Activated T-cell treated with anti-CD3 and anti-CD28 coated beads for 48 hours (primary cell): Measurements from ENCODE around the gene PHTF1.
"Not testable (repeated sequence)": the region's sequence is repeated elsewhere in the genome, so short reads cannot be mapped to it uniquely, and the experiment has no call there.

Experiments
- DNase-seq: peaks from one replicate; pipeline ENCODE4 v3.0.0-alpha.2; 2020; ENCODE audit warnings: low read depth

PHTF1 gene

DNA sequence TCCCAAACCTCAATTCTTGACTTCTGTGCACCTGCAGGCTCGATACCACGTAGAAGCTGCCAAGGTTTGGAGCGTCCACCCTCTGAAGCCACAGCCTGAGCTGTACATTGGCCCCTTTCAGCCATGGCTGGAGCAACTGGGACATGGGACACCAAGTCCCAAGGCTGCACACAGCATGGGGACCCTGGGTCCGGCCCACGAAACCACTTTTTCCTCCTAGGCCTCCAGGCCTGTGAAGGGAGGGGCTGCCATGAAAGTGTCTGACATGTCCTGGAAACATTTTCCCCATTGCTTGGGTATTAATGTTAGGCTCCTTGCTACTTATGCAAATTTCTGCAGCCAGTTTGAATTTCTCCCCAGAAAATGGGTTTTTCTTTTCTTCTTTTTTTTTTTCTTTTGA, 40.7 kb downstream of the PHTF1 start:
- not testable (repeated sequence) for DNase-seq

DNA sequence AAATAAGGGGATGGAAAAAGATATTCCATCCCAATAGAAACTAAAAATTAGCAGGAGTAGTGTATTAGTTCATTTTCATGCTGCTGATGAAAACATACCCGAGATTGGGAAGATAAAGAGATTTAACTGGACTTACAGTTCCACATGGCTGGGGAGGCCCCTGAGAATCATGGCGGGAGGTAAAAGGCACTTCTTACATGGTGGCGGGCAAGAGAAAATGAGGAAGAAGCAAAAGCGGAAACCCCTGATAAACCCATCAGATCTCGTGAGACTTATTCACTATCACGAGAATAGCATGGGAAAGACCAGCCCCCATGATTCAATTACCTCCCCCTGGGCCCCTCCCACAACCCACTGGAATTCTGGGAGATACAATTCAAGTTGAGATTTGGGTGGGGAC, 41.8 kb downstream of the PHTF1 start:
- DNase-seq: not testable (repeated sequence)

DNA sequence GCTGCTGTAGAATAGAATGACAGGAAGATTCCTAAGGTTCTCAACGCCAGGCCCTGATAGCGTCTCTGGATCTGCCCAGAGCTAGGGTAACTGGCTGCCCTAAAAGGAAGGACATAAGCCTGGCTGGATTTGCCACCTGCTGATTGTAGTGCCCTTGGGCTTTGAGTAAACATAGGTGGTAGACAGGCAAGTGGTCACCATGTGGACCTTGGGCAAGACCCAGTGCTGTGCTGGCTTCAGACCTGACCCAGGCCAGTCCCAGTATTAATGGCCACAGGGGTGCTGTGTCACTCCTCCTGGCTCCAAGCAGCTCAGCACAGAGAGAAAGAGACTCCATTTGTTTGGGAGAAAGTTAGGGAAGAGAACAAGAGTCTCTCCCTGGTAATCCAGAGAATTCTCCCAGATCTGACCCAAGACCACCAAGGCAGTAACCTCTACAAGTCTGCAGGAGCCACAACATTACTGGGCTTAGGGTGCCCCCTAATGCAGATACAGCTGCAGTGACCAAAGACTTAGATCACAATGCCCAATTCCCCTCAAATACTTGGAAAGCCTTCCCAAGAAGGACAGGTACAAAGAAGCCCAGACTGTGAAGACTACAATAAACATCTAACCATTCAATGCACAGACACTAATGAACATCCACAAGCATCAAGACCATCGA, 44.5 kb downstream of the PHTF1 start:
- no peak for DNase-seq

DNA sequence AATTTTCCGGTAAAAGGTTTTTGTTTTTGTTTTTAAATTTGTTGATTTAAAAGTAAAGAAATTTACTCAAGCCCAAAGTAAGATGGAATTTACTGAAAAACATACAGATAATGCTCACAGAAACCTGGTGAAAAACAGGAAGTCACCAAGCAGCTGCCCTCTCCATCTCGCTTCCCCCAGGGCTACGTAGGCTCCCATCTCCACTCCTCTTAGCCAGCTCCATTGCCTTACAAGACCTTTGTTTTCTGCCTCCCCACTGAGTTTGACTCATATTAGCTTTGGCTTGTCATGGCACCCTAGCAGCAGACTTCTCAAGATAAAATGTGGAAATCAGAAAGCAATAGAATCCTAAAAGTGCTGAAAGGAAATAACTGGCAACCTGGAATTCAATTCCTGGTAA, 57.9 kb downstream of the PHTF1 start:
- no peak for DNase-seq

DNA sequence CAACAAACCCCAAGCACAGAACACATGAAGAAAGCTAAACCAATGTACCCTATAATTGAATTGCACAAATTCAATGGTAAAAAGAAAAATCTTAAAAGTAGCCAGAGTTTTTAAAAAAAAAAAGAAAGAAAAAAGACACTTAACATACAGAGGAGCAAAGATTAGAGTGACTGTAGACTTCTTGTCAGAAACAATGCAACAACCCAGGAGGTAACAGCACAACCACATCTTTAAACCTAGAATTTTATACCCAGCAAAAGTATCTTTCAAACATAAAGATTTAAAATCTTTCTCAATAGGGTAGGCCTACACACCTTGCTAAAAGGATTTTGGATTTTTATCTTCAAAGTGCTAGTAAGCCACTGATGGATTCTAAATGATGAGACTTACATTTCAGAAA, 64.4 kb downstream of the PHTF1 start:
- no peak for DNase-seq

DNA sequence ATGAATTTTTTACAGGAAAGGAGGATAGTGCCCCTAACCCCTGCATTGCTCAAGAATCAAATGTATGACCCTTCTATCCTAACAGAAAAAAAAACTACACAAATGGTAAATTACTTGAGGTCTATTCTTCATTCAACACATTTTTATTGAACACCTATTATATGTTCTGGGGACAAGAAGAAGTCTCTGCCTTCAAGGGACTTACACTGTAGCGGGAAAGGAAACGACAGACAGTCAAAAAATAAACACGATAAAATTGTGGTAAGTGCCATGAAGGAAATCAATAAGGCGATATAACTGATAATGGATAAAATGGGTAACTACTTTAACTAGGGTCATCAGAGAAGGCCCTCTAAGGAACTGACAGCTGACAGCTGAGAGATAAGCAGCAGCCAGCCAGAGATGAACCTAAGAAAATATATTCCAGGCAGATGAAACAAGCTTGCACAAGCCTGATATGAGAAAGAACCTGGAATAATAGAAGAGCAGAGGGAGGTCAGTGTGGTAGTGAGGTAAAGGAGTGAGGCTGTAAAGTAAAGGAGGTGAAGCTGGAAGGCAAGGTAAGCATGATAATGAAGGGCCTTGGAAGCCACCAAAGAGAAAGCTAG, 66.4 kb downstream of the PHTF1 start:
- no peak for DNase-seq

DNA sequence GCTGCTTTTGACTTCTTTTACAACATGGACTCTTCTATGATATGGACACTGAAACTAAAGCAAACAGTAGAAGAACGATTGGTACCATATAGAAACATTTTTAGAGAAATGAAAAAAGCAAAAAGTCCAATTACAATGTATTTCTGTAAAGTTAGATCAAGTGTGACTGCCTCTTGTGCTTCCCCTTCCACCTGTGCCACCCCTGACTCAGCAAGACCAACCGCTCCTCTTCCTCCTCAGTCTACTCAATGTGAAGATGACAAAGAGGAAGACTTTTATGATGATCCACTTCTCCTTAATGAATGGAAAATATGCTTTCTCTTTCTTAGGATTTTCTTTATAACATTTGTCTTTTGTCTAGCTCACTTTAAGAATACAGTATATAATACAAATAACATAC, 66.9 kb downstream of the PHTF1 start:
- no peak for DNase-seq

DNA sequence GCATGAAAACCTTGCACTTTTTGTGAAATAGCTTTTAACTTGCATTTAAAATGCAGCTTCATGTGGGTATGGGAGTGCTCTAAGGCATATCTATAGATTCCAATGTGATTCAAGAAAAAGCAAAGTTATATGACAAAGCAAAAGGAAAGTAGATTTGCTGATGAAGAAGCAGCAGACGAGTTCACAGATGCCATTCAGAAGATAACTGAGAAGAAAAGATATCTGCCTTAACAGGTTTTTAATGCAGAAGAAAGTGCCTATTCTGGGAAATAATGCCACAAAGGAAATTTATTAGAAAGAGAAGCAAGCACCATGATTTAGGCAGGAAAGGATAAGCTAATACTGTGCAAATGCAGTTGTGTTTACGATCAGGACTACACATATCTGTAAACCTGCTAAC, 68.1 kb downstream of the PHTF1 start:
- DNase-seq: no peak

DNA sequence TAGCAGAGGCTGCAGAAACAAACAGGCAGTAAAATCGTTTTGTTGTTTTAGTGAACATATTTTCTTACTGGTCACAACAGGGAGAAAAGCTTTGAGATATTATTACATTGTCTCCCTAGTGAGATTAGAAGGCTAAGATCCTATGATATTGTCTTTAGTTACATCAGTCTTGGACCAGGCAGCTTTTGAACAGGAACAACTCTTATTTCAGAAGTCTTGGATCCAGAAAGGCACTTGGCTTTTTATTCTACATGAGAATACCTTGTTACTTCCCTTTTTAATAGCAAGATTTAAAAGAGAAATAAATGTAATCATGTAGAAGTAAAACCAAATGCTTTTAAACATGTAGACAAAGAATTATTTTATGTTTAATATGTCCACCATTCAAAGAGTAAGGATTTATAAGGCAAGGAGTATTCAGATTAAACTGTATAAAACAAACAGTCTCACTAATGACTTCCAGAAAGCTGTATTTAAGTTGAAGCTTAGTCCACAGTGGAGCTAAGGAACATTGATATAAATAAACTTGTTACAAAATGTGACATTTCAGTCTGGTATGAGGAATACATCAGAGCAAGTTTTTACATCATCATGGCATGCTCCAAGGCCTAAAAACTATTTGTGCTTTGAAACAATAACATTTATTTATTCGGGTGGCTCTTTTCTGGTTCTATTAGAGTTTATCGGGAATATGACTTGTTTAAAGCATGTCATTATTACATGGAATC, 72.2 kb downstream of the PHTF1 start:
- no peak for DNase-seq

DNA sequence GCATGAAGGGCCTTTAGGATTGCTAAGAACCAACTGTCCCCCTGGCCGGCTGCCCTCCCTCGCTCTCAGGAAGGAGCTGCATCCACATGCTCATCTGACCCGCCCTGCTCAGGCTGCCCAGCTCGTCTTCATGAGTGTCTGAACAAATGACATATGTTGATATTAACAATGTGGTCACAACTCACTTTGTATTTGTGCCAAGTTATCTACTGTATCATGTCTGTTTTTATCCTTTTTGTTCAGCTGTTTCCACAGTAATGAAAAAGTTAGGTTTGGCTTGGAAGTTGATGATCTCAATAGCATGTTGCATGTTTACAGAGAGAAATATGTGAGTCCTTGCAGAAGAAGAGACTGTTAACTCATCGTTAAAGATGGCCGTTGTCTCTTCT, 75.1 kb downstream of the PHTF1 start:
- no peak for DNase-seq

DNA sequence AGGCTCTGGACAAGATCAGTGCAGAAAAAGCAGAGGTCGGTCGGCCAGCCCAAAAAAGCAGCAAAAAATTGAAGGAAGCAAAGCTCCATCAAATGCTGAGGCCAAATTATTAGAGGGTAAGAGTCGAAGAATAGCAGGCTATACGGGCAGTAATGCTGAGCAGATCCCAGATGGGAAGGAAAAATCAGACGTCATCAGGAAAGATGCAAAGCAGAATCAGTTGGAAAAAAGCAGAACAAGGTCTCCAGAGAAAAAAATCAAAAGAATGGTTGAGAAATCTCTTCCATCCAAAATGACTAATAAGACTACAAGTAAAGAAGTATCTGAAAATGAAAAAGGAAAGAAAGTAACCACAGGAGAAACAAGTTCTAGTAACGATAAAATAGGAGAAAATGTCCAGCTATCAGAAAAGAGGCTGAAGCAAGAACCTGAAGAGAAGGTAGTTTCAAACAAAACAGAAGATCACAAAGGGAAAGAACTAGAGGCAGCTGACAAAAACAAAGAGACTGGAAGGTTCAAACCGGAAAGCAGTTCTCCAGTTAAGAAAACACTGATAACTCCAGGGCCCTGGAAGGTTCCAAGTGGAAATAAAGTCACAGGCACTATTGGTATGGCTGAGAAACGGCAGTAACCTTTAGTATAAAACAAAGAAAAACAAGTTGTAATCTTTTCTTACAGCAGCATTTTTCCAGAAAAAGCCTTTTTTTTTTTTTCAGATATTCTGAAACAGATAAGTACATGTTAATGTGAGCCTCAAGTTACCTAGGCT, 75.7 kb downstream of the PHTF1 start:
- DNase-seq: no peak

DNA sequence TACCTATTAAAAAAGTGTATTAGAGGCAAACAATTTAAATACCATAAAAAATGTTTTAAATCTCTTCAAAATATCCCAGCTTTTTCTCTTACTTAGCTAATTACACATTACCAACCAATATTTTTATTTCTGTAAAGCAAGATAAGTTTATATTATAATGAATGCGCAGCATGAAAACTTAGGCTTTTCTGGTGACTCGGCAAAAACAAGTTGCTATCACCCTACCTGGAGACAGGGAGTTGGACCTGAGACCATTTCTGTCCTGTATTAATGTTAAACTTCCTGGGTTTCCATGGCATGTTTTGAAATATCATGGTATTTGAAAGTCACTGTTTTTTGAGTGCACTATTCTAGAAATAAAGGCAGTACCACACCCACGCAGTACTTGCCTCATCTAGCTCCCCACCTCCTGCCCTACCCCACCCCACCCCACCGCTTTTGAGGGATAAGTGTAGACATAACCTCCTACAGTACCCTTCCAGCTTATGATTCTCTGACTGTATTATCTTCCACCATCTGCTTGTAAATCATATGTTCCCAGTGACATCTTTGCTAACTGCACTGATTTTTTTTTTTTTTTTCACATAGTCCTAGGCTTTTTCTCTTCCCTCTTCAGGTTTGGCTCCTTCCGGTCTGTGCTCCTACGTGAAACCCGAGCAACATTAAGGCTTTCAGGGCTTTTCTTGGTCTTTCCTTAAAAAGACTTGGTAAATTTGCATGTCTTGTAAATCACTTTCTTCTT, 77.5 kb downstream of the PHTF1 start:
- DNase-seq: no peak

DNA sequence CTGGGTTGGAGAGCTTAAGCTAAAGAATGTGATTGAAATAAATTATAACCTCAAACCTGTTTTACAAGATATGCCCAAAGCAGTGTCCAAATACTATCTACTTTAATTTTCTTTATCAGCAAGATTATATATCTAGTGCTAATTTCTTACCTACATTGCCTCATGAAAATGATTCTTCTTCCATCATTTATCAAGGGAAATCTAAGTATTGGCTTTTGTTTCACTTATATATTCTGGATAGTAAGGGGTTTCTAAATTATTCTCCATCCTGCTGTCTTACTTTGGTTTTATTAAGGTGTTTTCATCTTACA, 81.2 kb downstream of the PHTF1 start:
- no peak for DNase-seq

DNA sequence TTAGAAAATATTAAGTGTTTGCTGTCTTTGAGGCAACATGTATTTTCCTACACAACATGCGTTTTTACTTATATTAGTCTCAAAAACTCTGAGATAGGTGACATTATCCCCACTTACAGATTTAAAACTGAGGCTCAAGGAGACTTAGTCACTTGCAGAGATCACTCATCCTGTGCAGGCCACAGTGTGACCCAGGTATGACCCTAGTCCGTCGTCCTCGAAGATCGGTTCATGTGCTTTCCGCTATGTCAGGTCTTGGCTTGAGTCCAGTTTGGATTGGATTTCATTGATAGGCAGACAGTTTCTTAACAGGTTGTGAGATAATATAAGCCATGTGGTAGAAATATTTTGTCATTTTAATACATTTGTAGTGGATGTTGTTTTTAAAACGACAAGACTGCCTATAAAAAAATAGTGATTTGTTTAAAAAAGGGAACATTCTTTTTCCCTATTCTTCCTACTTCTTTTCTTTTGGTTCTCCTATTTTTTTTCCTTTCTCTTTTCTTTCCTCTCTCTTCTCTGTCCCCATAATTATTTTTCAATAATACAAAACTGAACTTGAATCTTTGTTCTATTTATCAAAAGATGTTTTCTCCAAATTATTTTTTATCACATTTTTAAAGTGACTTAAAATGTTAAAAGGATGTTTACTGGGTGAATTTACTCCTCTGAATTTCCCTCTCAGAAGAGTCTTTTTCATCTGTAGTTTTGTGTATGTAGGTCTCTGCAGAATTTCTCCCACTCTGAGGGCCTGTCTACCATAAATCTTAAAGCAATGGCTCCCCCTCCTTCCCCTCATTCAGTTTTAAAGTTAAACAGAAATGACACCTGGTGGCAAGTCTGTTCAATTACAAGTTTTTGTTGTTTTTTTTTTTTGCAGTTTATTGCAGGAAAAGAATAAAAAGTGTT, 81.8 kb downstream of the PHTF1 start:
- no peak for DNase-seq

DNA sequence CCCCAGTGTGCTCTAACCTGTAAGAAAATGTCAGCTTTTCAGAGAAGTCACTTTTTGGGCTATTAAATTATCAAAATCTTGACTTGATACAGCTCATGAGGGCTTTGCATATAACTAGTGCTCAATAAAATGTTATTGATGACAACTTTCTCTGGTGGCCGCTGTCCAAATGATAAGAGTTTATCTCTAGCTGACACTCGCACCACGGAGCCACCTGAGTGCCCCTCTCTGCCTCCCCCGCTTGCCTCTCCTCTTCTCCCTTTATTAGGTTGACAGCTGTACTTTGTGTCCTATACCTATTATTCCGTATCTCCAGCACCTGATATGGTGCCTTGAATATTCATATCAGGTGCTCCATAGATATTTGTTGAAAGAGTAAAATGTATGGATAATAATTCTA, 82.8 kb downstream of the PHTF1 start:
- no peak for DNase-seq

DNA sequence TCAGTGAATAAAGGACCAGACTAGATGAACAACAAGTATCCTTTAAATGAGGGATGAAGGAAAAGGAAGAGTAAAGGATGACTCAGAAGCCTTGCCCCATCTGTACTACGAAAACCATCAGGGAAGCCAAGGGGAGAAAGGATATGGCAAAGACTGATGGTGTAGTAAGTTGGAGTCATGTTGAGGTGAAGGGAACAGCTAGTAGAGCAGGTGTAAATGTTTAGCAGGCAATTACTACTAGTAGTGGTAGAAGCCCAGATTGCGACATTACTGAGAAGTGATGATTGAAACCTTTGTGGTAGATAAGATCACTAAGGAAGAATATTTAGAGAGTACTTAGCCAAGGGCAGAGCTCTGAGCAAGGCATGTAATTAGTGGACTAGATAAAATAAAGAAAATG, 84.0 kb downstream of the PHTF1 start:
- no peak for DNase-seq

DNA sequence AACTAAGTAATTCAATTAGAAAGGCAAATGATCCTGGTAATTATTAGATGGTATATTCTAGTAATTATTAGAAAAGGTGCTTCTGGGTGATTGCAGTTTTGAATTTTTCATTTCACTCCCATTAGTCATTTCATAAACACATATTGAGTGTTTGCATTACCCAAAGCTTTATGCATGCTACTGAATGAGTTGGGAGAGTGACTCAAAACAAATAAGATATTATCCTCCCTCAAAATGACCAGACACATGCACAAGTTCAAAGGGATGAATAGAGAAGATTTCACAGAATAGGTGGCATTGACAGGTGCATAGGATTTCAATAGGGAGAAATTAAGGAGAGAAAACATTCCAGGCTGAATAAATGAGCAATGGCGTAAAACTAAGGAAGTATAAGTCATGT, 84.7 kb downstream of the PHTF1 start:
- DNase-seq: no peak

DNA sequence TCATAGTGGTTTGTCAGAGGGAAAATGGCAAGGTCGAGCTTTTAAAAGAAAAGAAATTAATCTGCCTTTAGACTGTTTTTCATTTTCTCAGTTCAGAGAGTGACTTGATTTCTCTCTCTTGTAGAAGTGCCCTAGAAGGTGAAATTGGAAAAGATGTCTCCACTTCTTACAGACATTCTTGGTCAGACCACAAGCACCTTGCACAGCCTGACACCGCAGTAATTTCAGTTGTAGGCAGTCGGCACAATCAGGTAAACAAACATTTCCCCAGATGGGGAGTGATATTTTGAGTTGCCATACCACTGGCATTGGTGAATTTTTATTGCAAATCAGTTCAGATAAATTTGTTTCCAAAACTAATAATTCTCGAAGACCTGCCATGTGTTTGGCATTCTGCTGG, 86.8 kb downstream of the PHTF1 start:
- DNase-seq: no peak

DNA sequence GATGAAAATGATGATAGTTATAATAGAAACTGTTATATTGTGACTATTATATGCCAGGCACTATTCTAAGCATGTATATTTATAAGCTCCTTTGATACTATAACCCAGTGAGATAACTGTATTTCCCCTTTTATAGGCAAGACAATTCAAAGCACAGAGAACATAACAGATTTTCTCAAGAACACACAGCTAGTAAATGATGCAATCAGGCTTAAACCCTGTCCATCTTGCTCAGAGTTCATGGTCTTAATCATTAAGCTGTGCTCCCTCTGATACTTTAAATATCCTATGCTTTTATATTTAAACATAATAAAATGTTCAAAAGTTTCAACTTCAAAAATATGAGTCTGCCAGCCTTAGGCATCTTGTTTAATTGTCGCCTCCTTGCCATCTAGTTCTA, 88.6 kb downstream of the PHTF1 start:
- DNase-seq: no peak

DNA sequence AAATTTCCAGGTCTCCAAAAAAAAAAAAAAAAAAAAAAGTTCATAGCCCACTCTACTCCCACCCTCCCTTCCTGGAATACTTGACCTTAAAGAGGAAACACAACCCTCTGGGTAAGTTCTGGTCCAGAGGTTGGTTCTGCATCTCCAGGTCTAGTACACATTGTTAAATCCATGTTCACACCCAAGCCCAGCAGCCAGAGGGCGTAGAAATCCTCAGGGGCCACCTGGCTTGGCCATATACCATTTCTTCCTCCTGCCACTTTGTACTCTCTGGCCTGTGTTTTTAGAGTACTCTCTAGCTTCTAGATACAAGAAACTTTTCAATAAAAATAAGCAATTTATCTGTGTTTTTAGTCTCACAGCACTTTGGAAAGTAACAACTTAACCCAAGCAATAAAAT, 89.3 kb downstream of the PHTF1 start:
- no peak for DNase-seq

DNA sequence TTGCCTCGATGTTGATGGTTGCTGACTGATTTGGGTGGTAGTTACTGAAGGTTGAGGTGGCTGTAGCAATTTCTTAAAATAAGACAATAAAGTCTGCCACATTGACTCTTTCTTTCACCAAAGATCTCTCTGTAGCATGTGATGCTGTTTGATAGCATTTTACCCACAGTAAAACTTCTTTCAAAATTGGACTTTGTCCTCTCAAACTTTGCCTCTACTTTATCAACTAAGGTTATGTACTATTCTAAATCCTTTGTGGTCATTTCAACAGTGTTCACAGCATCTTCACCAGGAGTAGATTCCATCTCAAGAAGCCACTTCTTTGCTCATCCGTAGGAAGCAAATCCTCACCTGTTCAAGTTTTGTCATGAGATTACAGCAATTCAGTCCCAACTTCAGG, 93.2 kb downstream of the PHTF1 start:
- DNase-seq: no peak
